BE2C (cell line): ENCODE data around the gene P2RX2.

Experiments used
- DNase-seq: peaks from one replicate; pipeline ENCODE4 v3.0.0-alpha.2; 2020
- H3K27me3 ChIP-seq: fragments of 250-450 bp; sonication (Bioruptor Pico); 2 replicates; pipeline ENCODE4 v1.5.1; 2020; ENCODE audit warnings: mild to moderate bottlenecking
- H3K36me3 ChIP-seq: fragments of 250-450 bp; sonication (Bioruptor Pico); 2 replicates; pipeline ENCODE4 v1.5.1; 2020; ENCODE audit warnings: mild to moderate bottlenecking
- H3K4me1 ChIP-seq: fragments of 250-450 bp; sonication (Bioruptor Pico); 2 replicates; pipeline ENCODE4 v1.5.1; 2020
- H3K4me3 ChIP-seq: 2 replicates; pipeline ENCODE4 v1.5.1; 2011; ENCODE audit warnings: low read depth, low read length
- H3K9me3 ChIP-seq: fragments of 250-450 bp; sonication (Bioruptor Pico); 2 replicates; pipeline ENCODE4 v1.5.1; 2020
- CTCF ChIP-seq: IDR thresholded peaks from 2 replicates; pipeline ENCODE4 v1.5.1; 2012; ENCODE audit warnings: mild to moderate bottlenecking, low read depth, low read length

The P2RX2 gene

GRCh38 chr12:132601171-132601883 lies 17.2 kb upstream of the P2RX2 start:
- TF ChIP-seq CTCF: no peak
- peaks cover 70% of the 10 kb centered on the region for H3K27me3 ChIP-seq
- no peaks in the 10 kb centered on the region for H3K36me3 ChIP-seq
- peak overlapping the region; percentile 59; the same call in 1 of the 2 replicates for H3K4me3 ChIP-seq
- no peaks in the 10 kb centered on the region for H3K9me3 ChIP-seq
- H3K4me1 ChIP-seq: peaks cover 5% of the 10 kb centered on the region; the same call in 1 of the 2 replicates
- no peak for DNase-seq

DNA sequence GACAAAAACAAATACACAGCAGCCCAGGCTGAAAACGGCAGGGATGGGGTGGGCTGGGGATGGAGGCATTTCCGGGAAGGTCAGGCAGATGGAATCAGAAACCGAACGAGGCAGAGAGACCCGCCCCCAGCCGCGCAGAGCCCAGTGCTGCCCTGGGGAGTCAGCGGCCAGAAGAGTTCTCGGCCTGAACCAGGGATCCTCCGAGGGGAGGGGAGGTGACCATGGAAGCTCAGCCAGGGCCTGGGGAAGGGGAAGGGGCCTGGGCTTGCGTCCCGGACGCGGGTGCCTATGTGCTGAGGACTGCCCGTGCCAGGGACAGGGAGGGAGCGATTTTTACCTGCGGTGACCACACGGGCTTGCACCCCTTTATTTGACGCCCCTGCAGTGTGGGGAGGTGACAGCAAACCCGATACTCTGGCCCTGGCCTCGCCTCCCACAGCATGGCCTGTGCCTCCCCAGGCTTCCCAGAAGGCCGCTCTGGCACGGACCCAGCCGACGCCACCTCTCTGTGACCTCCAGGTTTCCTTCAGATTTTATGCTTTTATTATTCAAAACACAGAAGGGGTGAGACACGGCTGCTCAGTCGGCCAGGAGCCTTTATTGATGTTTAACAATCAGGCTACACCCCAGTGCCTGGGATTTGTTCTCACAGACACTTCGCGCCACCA lies 15.9 kb upstream of the P2RX2 start:
- peaks cover 2% of the 10 kb centered on the region; the same call in 1 of the 2 replicates for H3K4me1 ChIP-seq
- H3K27me3 ChIP-seq: peaks cover 82% of the 10 kb centered on the region
- no peak for TF ChIP-seq CTCF
- no peak overlapping the region for H3K4me3 ChIP-seq
- no peak for DNase-seq
- no peaks in the 10 kb centered on the region for H3K9me3 ChIP-seq
- no peaks in the 10 kb centered on the region for H3K36me3 ChIP-seq

- H3K27me3 ChIP-seq: peaks cover 88% of the 10 kb centered on the region
- no peaks in the 10 kb centered on the region for H3K36me3 ChIP-seq
- DNase-seq: no peak
- peaks cover 2% of the 10 kb centered on the region; the same call in 1 of the 2 replicates for H3K4me1 ChIP-seq
- no peak for TF ChIP-seq CTCF
- no peaks in the 10 kb centered on the region for H3K9me3 ChIP-seq
- H3K4me3 ChIP-seq: no peak overlapping the region
Observed at GRCh38 chr12:132603240-132604150, 15.1 kb upstream of the P2RX2 start.

GRCh38 chr12:132604151-132604618 lies 14.4 kb upstream of the P2RX2 start:
- TF ChIP-seq CTCF: no peak
- Histone ChIP-seq H3K27me3 (peaks cover 93% of the 10 kb centered on the region), H3K4me3 (no peak overlapping the region), H3K4me1 (peaks cover 2% of the 10 kb centered on the region; the same call in 1 of the 2 replicates), H3K36me3 (no peaks in the 10 kb centered on the region), H3K9me3 (no peaks in the 10 kb centered on the region)
- DNase-seq: peak; percentile 25

- Histone ChIP-seq H3K27me3 (peaks cover 94% of the 10 kb centered on the region), H3K4me3 (no peak overlapping the region), H3K4me1 (peaks cover 2% of the 10 kb centered on the region; the same call in 1 of the 2 replicates), H3K36me3 (no peaks in the 10 kb centered on the region), H3K9me3 (no peaks in the 10 kb centered on the region)
- no peak for DNase-seq
- no peak for TF ChIP-seq CTCF
Observed at GRCh38 chr12:132604668-132605441, 13.7 kb upstream of the P2RX2 start.
